GM12891 (cell line): ENCODE results near the gene HK3.

ENCODE experiments used
- PAX5 ChIP-seq: IDR thresholded peaks from 2 replicates; pipeline ENCODE4 v1.6.1; 2011; ENCODE audit warnings: low read length, moderate library complexity, mild to moderate bottlenecking; ENCODE audit not compliant: insufficient read depth, severe bottlenecking
- POLR2A ChIP-seq: IDR thresholded peaks from 2 replicates; pipeline ENCODE4 v1.6.1; 2011; ENCODE audit warnings: low read depth, low read length, control low read depth
- POLR2AphosphoS5 ChIP-seq: IDR thresholded peaks from 2 replicates; pipeline ENCODE4 v1.6.1; 2011; ENCODE audit warnings: low read depth, low read length, control low read depth
- POU2F2 ChIP-seq: IDR thresholded peaks from 2 replicates; pipeline ENCODE4 v1.6.1; 2011; ENCODE audit warnings: low read depth, mild to moderate bottlenecking, control low read depth, low read length, moderate library complexity
- SPI1 ChIP-seq: IDR thresholded peaks from 2 replicates; pipeline ENCODE4 v1.6.1; 2011; ENCODE audit warnings: low read depth, low read length, control low read depth
- TAF1 ChIP-seq: IDR thresholded peaks from 2 replicates; pipeline ENCODE4 v1.6.1; 2011; ENCODE audit warnings: low read depth, low read length, control low read depth

DNA sequence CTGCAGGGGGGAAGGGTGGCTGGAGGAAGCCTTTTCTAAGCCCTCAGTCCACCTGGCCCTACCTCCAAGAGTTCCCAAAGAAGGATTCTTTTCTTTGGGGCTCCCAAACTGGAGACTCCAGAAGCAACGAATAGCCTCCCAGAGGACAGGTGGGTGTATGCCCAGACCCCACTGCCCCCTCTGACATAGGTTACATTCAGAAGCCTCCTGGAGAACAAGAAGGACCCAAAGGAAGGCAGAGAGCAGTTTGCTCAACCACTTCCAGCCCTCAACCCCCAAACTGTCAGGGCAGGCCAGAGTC lies 10.3 kb downstream of the HK3 start:
- TF ChIP-seq POLR2A = no peak
- no peak for TF ChIP-seq POLR2AphosphoS5
- TF ChIP-seq TAF1 = no peak
- TF ChIP-seq SPI1 = no peak
- no peak for TF ChIP-seq PAX5
- TF ChIP-seq POU2F2 = no peak
